Panc1 (cell line): ENCODE results near the gene TINAG. TPM values are rescaled to one million over a fixed set of nuclear protein-coding genes. Genes with fewer than 3 reads are reported as not detected.

ENCODE experiments used
- ATAC-seq: fragments of 200-7000 bp; cut with Tn5 transposase; 2 replicates; pipeline ENCODE4 v1.9.1; 2020; ENCODE audit warnings: mild to moderate bottlenecking, moderate library complexity
- BruUV-seq: library from RNA; stranded (reverse); fragments of 400-500 nt; replicated peaks from 2 replicates; lab custom pipeline; 2021; lab: Mats Ljungman, UMichigan
- CTCF ChIA-PET: fragments of 300-600 bp; sonication (Branson Sonifier 250); formaldehyde crosslinking; loops from one replicate; lab custom pipeline; 2022; ENCODE audit warnings: antibody characterized with exemption; lab: Charles Lee
- POLR2A ChIA-PET: fragments of 300-600 bp; sonication (Branson Sonifier 250); formaldehyde crosslinking; loops from one replicate; lab custom pipeline; 2022; ENCODE audit warnings: antibody characterized with exemption; lab: Charles Lee
- DNase-seq: peaks from one replicate; pipeline ENCODE4 v3.0.0-alpha.2; 2010; ENCODE audit warnings: low read depth, low spot score
- H3K27ac ChIP-seq: 2 replicates; pipeline ENCODE4 v1.5.1; 2011; ENCODE audit warnings: mild to moderate bottlenecking, low read length, inconsistent platforms
- H3K27me3 ChIP-seq: fragments of 200-500 bp; sonication (Bioruptor generic); 2 replicates; pipeline ENCODE4 v1.6.0; 2014; ENCODE audit warnings: low read length, inconsistent platforms; ENCODE audit not compliant: control insufficient read depth, insufficient read depth
- H3K36me3 ChIP-seq: fragments of 200-500 bp; sonication (Bioruptor generic); 2 replicates; pipeline ENCODE4 v1.5.1; 2014; ENCODE audit warnings: inconsistent platforms, mild to moderate bottlenecking, low read length, moderate library complexity; ENCODE audit not compliant: control insufficient read depth, insufficient read depth
- H3K4me1 ChIP-seq: 2 replicates; pipeline ENCODE4 v1.5.1; 2011; ENCODE audit warnings: inconsistent platforms, mild to moderate bottlenecking, low read length, moderate library complexity; ENCODE audit not compliant: control insufficient read depth, insufficient read depth
- H3K4me3 ChIP-seq, 2 experiments: 2 replicates each; pipeline ENCODE4 v1.5.1; 2011 to 2012; ENCODE audit warnings: low read depth in 2 of 2, low read length in 2 of 2, mild to moderate bottlenecking in 2 of 2, inconsistent platforms in 1 of 2, moderate library complexity in 1 of 2
- H3K9me3 ChIP-seq: fragments of 200-500 bp; sonication (Bioruptor generic); 2 replicates; pipeline ENCODE4 v1.5.1; 2014; ENCODE audit warnings: low read depth, mild to moderate bottlenecking, inconsistent platforms, low read length, moderate library complexity; ENCODE audit not compliant: control insufficient read depth, insufficient read depth
- CTCF ChIP-seq: fragments of 450-650 bp; IDR thresholded peaks from 2 replicates; pipeline ENCODE4 v1.5.1; 2017; ENCODE audit warnings: mild to moderate bottlenecking
- POLR2AphosphoS5 ChIP-seq: IDR thresholded peaks from 2 replicates; pipeline ENCODE4 v1.6.1; 2012; ENCODE audit warnings: mild to moderate bottlenecking, low read depth, low read length, moderate library complexity
- REST ChIP-seq, 2 experiments: IDR thresholded peaks; 2 replicates each; pipeline ENCODE4 v1.6.1; 2011 to 2012; ENCODE audit warnings: low read depth in 2 of 2, control low read depth in 1 of 2, low read length in 1 of 2, mild to moderate bottlenecking in 1 of 2, moderate library complexity in 1 of 2; ENCODE audit not compliant: insufficient read depth in 1 of 2
- SIN3A ChIP-seq: IDR thresholded peaks from 2 replicates; pipeline ENCODE4 v1.6.1; 2012; ENCODE audit warnings: low read depth, mild to moderate bottlenecking, low read length, moderate library complexity, borderline replicate concordance; ENCODE audit not compliant: insufficient read depth
- TCF7L2 ChIP-seq: IDR thresholded peaks from 2 replicates; pipeline ENCODE4 v1.6.1; 2011; ENCODE audit warnings: mild to moderate bottlenecking, low read depth, low read length, inconsistent platforms
- in situ Hi-C: cut with HindIII; loops from 2 replicates; pipeline ENCODE4 v1.10.0; 2016; ENCODE audit warnings: low sequenced_read_pairs, low pct_unique_long_range_greater_than_20kb
- intact Hi-C: fragments of 100-400 bp; cut with micrococcal nuclease; formaldehyde crosslinking; loops from one replicate; pipeline ENCODE4 v1.10.0; 2022; ENCODE audit not compliant: unreplicated experiment
- total RNA-seq: library from RNA; stranded (reverse); gene quantifications from one replicate; pipeline ENCODE4 v1.2.1, GENCODE V29; 2021; ENCODE audit not compliant: unreplicated experiment

TINAG gene
- total RNA-seq, 1 experiment from 2014 or later, result not detected

GRCh38 chr6:54366667-54367327 is 58.6 kb downstream of the TINAG start:
- no peaks in the 10 kb centered on the region for H3K9me3 ChIP-seq
- H3K27ac ChIP-seq, result no peak overlapping the region
- no peak for TF ChIP-seq SIN3A
- TF ChIP-seq CTCF, result no peak
- no peak for TF ChIP-seq POLR2AphosphoS5
- no peak for TF ChIP-seq TCF7L2
- no peak for TF ChIP-seq REST (IDR thresholded peaks at IDR 0.05; ENCODE audit: insufficient read depth in 1 of 2, low read depth in 2 of 2, low read length in 1 of 2)
- H3K27me3 ChIP-seq, result no peaks in the 10 kb centered on the region
- POLR2A ChIA-PET, result interaction anchor here (0.6 kb wide), 1 partner anchor 363 kb away, joined by 6 read pairs; no protein-coding TSS in a partner anchor
- DNase-seq (no peak), ATAC-seq (no peak)
- intact Hi-C loops, result no loop called here
- H3K36me3 ChIP-seq, result no peaks in the 10 kb centered on the region
- no TSS peak for BruUV-seq
- CTCF ChIA-PET, result no interaction called here
- no peak overlapping the region for H3K4me3 ChIP-seq
- in situ Hi-C loops, result no loop called here
- H3K4me1 ChIP-seq, result no peaks in the 10 kb centered on the region

GRCh38 chr6:54377776-54378175 is 69.5 kb downstream of the TINAG start:
- ChIA-PET POLR2A (no interaction called here), CTCF (interaction anchor here (0.6 kb wide), 1 partner anchor 33 kb away, joined by 3 read pairs; no protein-coding TSS in a partner anchor)

GRCh38 chr6:54386295-54386694 is 78.1 kb downstream of the TINAG start:
- Histone ChIP-seq H3K4me3 (no peak overlapping the region), H3K27me3 (no peaks in the 10 kb centered on the region), H3K27ac (no peak overlapping the region), H3K9me3 (no peaks in the 10 kb centered on the region; the same call in 1 of the 2 replicates), H3K36me3 (no peaks in the 10 kb centered on the region), H3K4me1 (no peaks in the 10 kb centered on the region)
- in situ Hi-C loops, result no loop called here
- TF ChIP-seq REST (IDR thresholded peaks at IDR 0.05; ENCODE audit: insufficient read depth in 1 of 2, low read depth in 2 of 2, low read length in 1 of 2) (no peak), CTCF (no peak), POLR2AphosphoS5 (no peak), SIN3A (no peak), TCF7L2 (no peak)
- no peak for ATAC-seq
- no TSS peak for BruUV-seq
- ChIA-PET CTCF (no interaction called here), POLR2A (no interaction called here)
- intact Hi-C loops, result no loop called here
- DNase-seq, result no peak

More at GRCh38 chr6:54377776-54378175, 69.5 kb downstream of the TINAG start:
- BruUV-seq, result no TSS peak
- Histone ChIP-seq H3K4me3 (no peak overlapping the region), H3K27ac (no peak overlapping the region), H3K36me3 (no peaks in the 10 kb centered on the region), H3K27me3 (no peaks in the 10 kb centered on the region), H3K4me1 (no peaks in the 10 kb centered on the region), H3K9me3 (no peaks in the 10 kb centered on the region)
- intact Hi-C loops (no loop called here), in situ Hi-C loops (no loop called here)
- ATAC-seq (no peak), DNase-seq (no peak)
- TF ChIP-seq POLR2AphosphoS5, result no peak
